Testis (tissue), 2 donors: ENCODE data around the gene CACNA1C.

Experiments used
- POLR2A ChIP-seq: fragments of 450-650 bp; IDR thresholded peaks from one replicate; pipeline ENCODE4 v1.6.1; 2017; ENCODE audit warnings: antibody characterized with exemption, mild to moderate bottlenecking, moderate library complexity
- TF ChIP-seq, protein P1 (sequence below), 3 experiments: fragments of 450-650 bp in 2 of 3; fragments of 200-600 bp in 1 of 3; sonication (generic) in 1 of 3; IDR thresholded peaks; one replicate each; pipeline ENCODE4 v1.5.1; 2016 to 2019; ENCODE audit warnings: antibody characterized with exemption in 3 of 3, mild to moderate bottlenecking in 2 of 3, moderate library complexity in 1 of 3

- TF ChIP-seq, protein P1, sequence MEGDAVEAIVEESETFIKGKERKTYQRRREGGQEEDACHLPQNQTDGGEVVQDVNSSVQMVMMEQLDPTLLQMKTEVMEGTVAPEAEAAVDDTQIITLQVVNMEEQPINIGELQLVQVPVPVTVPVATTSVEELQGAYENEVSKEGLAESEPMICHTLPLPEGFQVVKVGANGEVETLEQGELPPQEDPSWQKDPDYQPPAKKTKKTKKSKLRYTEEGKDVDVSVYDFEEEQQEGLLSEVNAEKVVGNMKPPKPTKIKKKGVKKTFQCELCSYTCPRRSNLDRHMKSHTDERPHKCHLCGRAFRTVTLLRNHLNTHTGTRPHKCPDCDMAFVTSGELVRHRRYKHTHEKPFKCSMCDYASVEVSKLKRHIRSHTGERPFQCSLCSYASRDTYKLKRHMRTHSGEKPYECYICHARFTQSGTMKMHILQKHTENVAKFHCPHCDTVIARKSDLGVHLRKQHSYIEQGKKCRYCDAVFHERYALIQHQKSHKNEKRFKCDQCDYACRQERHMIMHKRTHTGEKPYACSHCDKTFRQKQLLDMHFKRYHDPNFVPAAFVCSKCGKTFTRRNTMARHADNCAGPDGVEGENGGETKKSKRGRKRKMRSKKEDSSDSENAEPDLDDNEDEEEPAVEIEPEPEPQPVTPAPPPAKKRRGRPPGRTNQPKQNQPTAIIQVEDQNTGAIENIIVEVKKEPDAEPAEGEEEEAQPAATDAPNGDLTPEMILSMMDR (IDR thresholded peaks at IDR 0.05) = no peak
- no peak for TF ChIP-seq POLR2A
Observed at GRCh38 chr12:2638273-2639019, 585.7 kb downstream of the CACNA1C start.
